ENCODE data around the gene TNFRSF14. TPM values are rescaled to one million over a fixed set of nuclear protein-coding genes. Genes with fewer than 3 reads are reported as not detected.

The TNFRSF14 gene
- total RNA-seq, 1 donor from 2014 or later: 207 TPM

DNA sequence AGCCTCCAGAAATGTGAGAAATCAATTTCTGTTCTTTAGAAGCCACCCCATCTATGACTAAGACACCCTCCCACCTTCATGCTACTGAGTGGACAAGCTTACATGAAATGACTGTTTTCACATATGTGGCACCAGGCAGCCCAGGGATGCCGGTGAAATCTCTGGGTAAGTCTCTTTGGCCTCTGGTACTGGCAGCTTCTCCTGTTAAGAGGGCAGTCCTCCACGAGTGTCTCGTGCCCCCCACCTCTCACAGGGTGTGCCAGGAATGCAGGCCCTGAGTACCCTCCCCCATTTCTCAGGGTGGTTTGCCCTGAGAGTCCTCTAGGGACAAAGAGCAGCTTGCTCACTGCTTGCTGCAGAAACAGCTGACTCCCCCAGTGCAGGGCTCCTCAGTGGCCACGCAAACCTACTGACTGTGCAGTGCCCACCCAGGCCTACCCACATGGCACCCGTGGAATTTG lies 27.2 kb downstream of the TNFRSF14 start:
- Mint-ChIP-seq H3K4me3 (peak overlapping the region; percentile 93), H3K27me3 (no peaks in the 10 kb centered on the region), H3K9me3 (peaks cover 8% of the 10 kb centered on the region), H3K4me1 (peaks cover 57% of the 10 kb centered on the region), H3K36me3 (ENCODE audit: low read depth) (peaks cover 13% of the 10 kb centered on the region), H3K27ac (peak overlapping the region; percentile 95)
- intact Hi-C loops (cut with micrococcal nuclease): loop anchor here (10.0 kb wide), 1 partner anchor 289 kb away; no protein-coding TSS in a partner anchor
- no peak for DNase-seq

- Mint-ChIP-seq H3K27me3 (no peaks in the 10 kb centered on the region), H3K9me3 (peaks cover 6% of the 10 kb centered on the region), H3K27ac (peak overlapping the region; percentile 95), H3K4me1 (peaks cover 51% of the 10 kb centered on the region), H3K4me3 (peak overlapping the region; percentile 93), H3K36me3 (ENCODE audit: low read depth) (peaks cover 10% of the 10 kb centered on the region)
- peak; percentile 79 for DNase-seq
- intact Hi-C loops (cut with micrococcal nuclease): loop anchor here (10.0 kb wide), 1 partner anchor 289 kb away; no protein-coding TSS in a partner anchor
These were observed 27.7 kb downstream of the TNFRSF14 start for GRCh38 chr1:2583871-2584351.

DNA sequence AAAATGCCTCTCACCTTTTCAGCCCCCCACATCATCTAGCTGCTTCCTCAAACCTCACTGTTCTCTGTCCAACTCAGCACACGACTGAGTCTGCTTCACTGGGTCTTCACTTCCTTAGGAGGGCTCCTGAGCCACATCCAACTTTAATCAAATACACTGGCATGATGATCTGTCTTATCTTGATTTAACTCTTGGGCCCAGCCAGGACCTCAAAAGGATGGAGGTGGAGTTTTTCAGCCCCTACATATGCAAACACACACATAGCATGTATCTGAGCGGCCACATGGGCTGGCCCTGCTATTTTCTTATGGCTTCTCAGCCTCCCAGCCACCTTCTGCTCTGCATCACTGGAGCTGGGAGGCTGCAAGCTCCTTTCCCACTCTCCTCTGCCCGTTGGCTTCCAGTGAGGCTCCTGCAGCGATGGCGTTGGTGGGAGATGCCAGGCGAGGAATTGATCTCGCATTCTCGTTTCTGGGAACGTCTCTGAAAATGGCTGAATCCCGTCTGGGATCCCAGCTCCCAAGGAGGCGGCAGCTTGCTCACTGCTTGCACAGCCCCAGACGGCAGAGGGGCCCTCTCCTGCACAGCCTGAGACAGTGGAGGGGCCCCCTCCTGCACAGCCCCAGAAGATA lies 28.6 kb downstream of the TNFRSF14 start:
- Mint-ChIP-seq H3K27me3 (no peaks in the 10 kb centered on the region), H3K4me3 (peak overlapping the region; percentile 93), H3K36me3 (ENCODE audit: low read depth) (peaks cover 13% of the 10 kb centered on the region), H3K4me1 (peaks cover 47% of the 10 kb centered on the region), H3K27ac (peak overlapping the region; percentile 95), H3K9me3 (peaks cover 3% of the 10 kb centered on the region)
- intact Hi-C loops (cut with micrococcal nuclease): loop anchor here (1.0 to 10.0 kb wide), 4 partner anchors 29 to 668 kb away; partner anchors contain the start of genes CALML6, PEX10, TMEM52 and TNFRSF14
- no peak for DNase-seq

- Mint-ChIP-seq H3K27ac (peak overlapping the region; percentile 95), H3K4me1 (peaks cover 43% of the 10 kb centered on the region), H3K27me3 (no peaks in the 10 kb centered on the region), H3K4me3 (peak overlapping the region; percentile 93), H3K36me3 (ENCODE audit: low read depth) (peaks cover 15% of the 10 kb centered on the region), H3K9me3 (peaks cover 3% of the 10 kb centered on the region)
- intact Hi-C loops (cut with micrococcal nuclease): loop anchor here (1.0 to 10.0 kb wide), 7 partner anchors 29 to 668 kb away; partner anchors contain the start of genes CALML6, PANK4, PEX10 and TMEM52
- peak; percentile 91 for DNase-seq
These were observed 29.3 kb downstream of the TNFRSF14 start for GRCh38 chr1:2585318-2586092.

DNA sequence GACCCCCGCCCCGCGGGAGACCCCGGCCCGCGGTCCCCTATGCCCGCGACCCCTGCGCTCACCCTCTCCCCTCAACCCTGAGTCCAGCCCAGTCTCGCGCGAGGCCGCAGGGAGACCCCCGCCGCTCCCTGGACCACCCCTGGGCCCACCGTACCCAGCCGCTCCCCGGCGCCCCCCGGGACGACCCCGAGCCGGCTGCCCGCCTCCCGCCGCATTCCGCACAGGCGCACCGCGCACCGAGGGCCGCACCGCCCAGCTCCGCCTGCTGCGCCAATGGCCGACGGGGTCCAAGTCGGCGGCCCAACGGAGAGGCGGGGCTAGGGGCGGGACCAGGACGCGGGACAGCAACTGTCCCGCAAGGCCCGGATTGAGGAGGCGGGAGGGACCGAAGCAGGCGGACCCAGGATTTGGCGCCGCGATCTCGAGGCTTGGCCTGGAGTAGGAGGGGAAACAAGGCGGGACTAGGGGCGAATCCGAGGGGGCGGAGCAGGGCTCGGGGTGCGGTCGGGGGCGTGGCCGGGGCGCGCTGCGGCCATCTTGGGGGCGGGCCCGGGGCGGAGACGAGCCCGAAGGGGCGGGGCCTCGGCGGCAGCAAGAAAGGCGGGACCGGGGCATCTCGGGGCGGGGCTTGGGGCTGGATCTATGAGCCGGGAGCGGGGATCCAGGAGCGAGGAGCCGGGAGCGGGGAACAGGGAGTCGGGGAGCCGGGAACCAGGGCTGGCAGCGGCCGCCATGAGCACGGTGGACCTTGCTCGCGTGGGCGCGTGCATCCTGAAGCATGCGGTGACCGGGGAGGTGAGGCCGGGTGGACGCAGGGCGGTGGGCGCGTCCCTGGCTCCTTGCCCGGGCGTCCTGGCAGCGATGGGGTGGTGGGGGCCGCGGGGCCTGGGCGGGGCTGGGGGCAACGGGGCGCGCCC lies 30.2 kb downstream of the TNFRSF14 start, which contains the start of gene PRXL2B:
Gene PRXL2B (plus strand): TSS at position 624 of the 917 bp plus-strand sequence. CDS start 109 bp downstream, at position 733.
- Mint-ChIP-seq H3K36me3 (ENCODE audit: low read depth) (peaks cover 15% of the 10 kb centered on the region), H3K4me3 (peak within 1 kb of the TSS; percentile 93), H3K4me1 (peaks cover 36% of the 10 kb centered on the region), H3K27me3 (no peaks in the 10 kb centered on the region), H3K27ac (peak within 1 kb of the TSS; percentile 95), H3K9me3 (peaks cover 3% of the 10 kb centered on the region)
- DNase-seq: peak; percentile 100
- intact Hi-C loops (cut with micrococcal nuclease): loop anchor here (1.0 to 10.0 kb wide), 6 partner anchors 38 to 669 kb away; partner anchors contain the start of genes CALML6, PANK4, PEX10 and TMEM52

DNA sequence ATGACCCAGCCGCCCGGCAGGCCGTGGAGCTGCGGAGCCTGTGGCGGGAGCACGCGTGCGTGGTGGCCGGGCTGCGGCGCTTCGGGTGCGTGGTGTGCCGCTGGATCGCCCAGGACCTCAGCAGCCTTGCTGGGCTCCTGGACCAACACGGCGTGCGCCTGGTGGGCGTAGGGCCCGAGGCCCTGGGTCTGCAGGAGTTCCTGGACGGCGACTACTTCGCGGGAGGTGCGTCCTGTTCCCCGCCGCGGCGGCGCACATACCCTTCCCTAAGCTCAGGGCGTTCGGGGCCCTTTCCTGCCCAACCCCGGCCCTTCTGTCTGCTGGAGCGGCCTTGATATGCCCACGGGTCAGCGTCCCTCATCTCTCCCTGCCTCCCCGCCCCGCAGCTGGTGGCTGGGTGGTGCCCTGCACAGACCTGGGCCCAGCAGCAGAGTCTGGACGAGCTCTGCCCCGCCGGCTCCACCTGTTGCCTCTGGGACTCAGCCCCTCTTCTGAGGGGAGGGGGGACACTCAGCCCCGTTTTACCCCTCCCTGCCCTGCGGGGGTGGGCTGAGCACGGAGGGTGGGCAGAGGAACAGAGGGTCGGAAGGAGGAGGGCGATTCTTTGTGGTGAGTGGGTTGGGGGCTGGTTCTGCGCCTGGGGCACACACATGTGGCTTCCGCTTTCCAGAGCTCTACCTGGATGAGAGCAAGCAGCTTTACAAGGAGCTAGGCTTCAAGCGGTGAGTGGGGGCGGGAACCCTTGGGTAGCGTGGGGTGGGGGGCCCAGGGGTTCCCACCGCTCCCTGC lies 31.1 kb downstream of the TNFRSF14 start:
- intact Hi-C loops (cut with micrococcal nuclease): loop anchor here (5.0 to 10.0 kb wide), 3 partner anchors 175 to 670 kb away; partner anchors contain the start of genes CALML6, PEX10 and TMEM52
- peaks cover 28% of the 10 kb centered on the region for H3K4me1 Mint-ChIP-seq
- peaks cover 12% of the 10 kb centered on the region for H3K36me3 Mint-ChIP-seq (ENCODE audit: low read depth)
- H3K4me3 Mint-ChIP-seq: peak overlapping the region; percentile 93
- no peaks in the 10 kb centered on the region for H3K9me3 Mint-ChIP-seq
- no peak for DNase-seq
- peak overlapping the region; percentile 48 for H3K27ac Mint-ChIP-seq
- no peaks in the 10 kb centered on the region for H3K27me3 Mint-ChIP-seq

GRCh38 chr1:2587860-2588571 lies 31.8 kb downstream of the TNFRSF14 start:
- Mint-ChIP-seq H3K27me3 (no peaks in the 10 kb centered on the region), H3K36me3 (ENCODE audit: low read depth) (peaks cover 12% of the 10 kb centered on the region), H3K9me3 (no peaks in the 10 kb centered on the region), H3K4me3 (peak overlapping the region; percentile 93), H3K27ac (no peak overlapping the region), H3K4me1 (peaks cover 26% of the 10 kb centered on the region)
- DNase-seq: no peak
- intact Hi-C loops (cut with micrococcal nuclease): loop anchor here (5.0 to 10.0 kb wide), 3 partner anchors 176 to 671 kb away; partner anchors contain the start of genes CALML6, PEX10 and TMEM52

DNA sequence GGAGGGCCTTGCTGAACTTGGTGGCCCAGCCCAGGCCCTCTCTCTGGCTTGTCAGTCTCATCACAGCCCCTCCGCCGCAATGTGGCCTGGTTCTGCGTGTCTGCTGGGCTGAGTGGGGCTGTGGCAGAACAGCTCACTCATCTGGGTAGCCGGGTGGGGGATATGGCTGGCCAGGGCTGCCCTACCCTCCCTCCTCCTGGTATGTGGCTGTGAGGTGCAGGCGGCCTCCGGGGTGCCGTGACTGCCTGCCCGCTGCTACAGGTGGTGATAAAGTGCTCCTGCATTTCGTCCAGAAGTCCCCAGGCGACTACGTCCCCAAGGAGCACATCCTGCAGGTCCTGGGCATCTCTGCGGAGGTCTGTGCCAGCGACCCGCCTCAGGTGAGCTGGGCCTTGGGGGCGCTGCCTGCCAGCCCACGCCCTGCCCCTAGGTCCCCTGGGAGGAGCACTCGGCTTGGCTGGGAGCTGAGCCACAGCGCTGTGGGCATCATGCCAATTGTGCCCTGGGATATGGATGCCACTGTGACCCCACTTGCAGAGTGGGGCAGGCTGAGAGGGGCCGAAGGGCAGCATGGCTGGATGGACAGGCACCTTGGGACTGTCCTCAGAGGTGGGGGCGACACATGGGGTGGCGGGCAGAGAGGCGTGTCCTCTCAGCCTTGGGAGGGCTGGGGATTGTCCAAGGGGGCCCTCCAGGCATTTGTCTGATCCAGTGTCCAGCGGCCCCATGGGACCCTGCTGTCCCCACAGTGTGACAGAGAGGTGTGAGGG lies 32.7 kb downstream of the TNFRSF14 start:
- Mint-ChIP-seq H3K4me1 (peaks cover 18% of the 10 kb centered on the region), H3K36me3 (ENCODE audit: low read depth) (peaks cover 12% of the 10 kb centered on the region), H3K9me3 (no peaks in the 10 kb centered on the region), H3K4me3 (no peak overlapping the region), H3K27ac (no peak overlapping the region), H3K27me3 (no peaks in the 10 kb centered on the region)
- intact Hi-C loops (cut with micrococcal nuclease): loop anchor here (5.0 to 10.0 kb wide), 3 partner anchors 177 to 672 kb away; partner anchors contain the start of genes CALML6, PEX10 and TMEM52
- DNase-seq: no peak

DNA sequence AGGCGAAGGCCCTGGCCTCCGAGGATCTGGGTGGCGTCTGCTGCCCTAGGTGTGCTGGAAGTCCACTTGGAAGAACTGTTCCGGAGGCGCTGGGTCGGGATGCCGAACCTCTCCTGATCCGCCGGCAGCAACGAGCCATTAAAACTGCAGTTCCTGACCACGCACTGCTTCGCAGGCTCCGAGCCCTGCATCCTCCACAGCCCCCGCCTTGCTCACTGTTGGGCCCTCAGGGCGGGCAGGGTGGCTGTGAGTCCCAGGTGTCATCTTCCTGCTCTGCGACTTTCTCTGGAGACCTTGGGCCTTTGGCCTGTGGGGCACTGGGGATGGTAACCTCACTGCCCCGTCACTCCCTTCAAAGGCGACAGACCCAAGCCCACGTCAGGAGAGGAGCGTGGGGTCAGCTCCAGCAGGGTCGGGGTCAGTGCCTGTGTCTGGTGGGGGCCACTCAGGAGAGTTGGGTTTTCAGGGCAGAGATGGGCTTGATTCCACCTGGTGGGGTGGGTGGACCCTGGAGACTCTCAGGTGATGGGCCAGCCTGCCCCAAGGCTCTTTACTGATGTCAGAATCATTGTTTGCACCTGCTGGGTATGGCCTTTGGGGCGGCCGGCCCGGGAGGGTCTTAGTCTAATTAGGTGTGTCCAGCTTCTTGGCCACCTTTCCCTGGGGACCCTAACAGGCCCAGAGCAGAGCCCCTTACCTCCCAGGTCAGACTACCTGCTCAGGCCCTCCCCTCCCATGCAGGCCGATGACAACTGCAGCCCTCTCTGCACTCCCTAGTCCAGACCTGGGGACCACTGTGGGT lies 33.5 kb downstream of the TNFRSF14 start:
- Mint-ChIP-seq H3K4me1 (peaks cover 10% of the 10 kb centered on the region), H3K27ac (no peak overlapping the region), H3K4me3 (peak overlapping the region; percentile 15), H3K27me3 (no peaks in the 10 kb centered on the region), H3K36me3 (ENCODE audit: low read depth) (peaks cover 11% of the 10 kb centered on the region), H3K9me3 (no peaks in the 10 kb centered on the region)
- intact Hi-C loops (cut with micrococcal nuclease): loop anchor here (5.0 to 10.0 kb wide), 3 partner anchors 177 to 672 kb away; partner anchors contain the start of genes CALML6, PEX10 and TMEM52
- no peak for DNase-seq

GRCh38 chr1:2590233-2591141 lies 34.3 kb downstream of the TNFRSF14 start:
- H3K9me3 Mint-ChIP-seq: no peaks in the 10 kb centered on the region
- H3K4me3 Mint-ChIP-seq: no peak overlapping the region
- peaks cover 2% of the 10 kb centered on the region for H3K4me1 Mint-ChIP-seq
- no peaks in the 10 kb centered on the region for H3K27me3 Mint-ChIP-seq
- intact Hi-C loops (cut with micrococcal nuclease): no loop called here
- peaks cover 9% of the 10 kb centered on the region for H3K36me3 Mint-ChIP-seq (ENCODE audit: low read depth)
- H3K27ac Mint-ChIP-seq: no peak overlapping the region
- DNase-seq: no peak

Data from activated CD4-positive, alpha-beta T cell treated with anti-CD3 and anti-CD28 coated beads, Interleukin-2, amount 10 ng/mL, durations not matched to agents 24 days and 14 days (primary cell).